GM12878 (cell line): ENCODE data around the gene GID4. TPM values are rescaled to one million over a fixed set of nuclear protein-coding genes. Genes with fewer than 3 reads are reported as not detected.
A peak's percentile ranks its signal among the peaks of the same experiment; 100 is the strongest.

Experiments
- ATF7 ChIP-seq: fragments of 450-650 bp; IDR thresholded peaks from 2 replicates; pipeline ENCODE4 v1.6.1; 2016; ENCODE audit warnings: low read depth, mild to moderate bottlenecking
- BHLHE40 ChIP-seq, 2 experiments: fragments of 450-650 bp in 1 of 2; IDR thresholded peaks; 2 replicates each; pipeline ENCODE4 v1.6.1; 2011 to 2017; ENCODE audit warnings: low read depth in 2 of 2, borderline replicate concordance in 1 of 2, improper control_type of control experiment in 1 of 2, low read length in 1 of 2, mild to moderate bottlenecking in 1 of 2
- E4F1 ChIP-seq: fragments of 450-650 bp; IDR thresholded peaks from 2 replicates; pipeline ENCODE4 v1.6.1; 2018; ENCODE audit warnings: borderline replicate concordance, mild to moderate bottlenecking; ENCODE audit not compliant: partially characterized antibody
- EGR1 ChIP-seq, 2 experiments: IDR thresholded peaks; 1 replicate in 1 of 2; 2 replicates in 1 of 2; pipeline ENCODE4 v1.6.1; 2011 to 2012; ENCODE audit warnings: low read depth in 2 of 2, low read length in 2 of 2, borderline replicate concordance in 1 of 2, mild to moderate bottlenecking in 1 of 2, moderate library complexity in 1 of 2
- ELK1 ChIP-seq: IDR thresholded peaks from 2 replicates; pipeline ENCODE4 v1.6.1; 2012; ENCODE audit warnings: low read depth, low read length, improper control_type of control experiment
- ESRRA ChIP-seq: IDR thresholded peaks from 2 replicates; pipeline ENCODE4 v1.6.1; 2012; ENCODE audit warnings: mild to moderate bottlenecking, low read length, improper control_type of control experiment
- GATAD2B ChIP-seq: fragments of 450-650 bp; conservative IDR thresholded peaks from 2 replicates; pipeline ENCODE4 v1.6.1; 2017; ENCODE audit warnings: low read depth, mild to moderate bottlenecking, moderate library complexity
- KLF5 ChIP-seq: fragments of 450-650 bp; IDR thresholded peaks from 2 replicates; pipeline ENCODE4 v1.6.1; 2014; ENCODE audit warnings: mild to moderate bottlenecking; ENCODE audit not compliant: partially characterized antibody
- NFYA ChIP-seq: IDR thresholded peaks from 2 replicates; pipeline ENCODE4 v1.6.1; 2011; ENCODE audit warnings: low read depth, mild to moderate bottlenecking, low read length, improper control_type of control experiment, borderline replicate concordance
- NR2C2 ChIP-seq: IDR thresholded peaks from 2 replicates; pipeline ENCODE4 v1.6.1; 2011; ENCODE audit warnings: borderline replicate concordance, low read depth; ENCODE audit not compliant: control insufficient read depth, insufficient read length
- NR2F1 ChIP-seq: fragments of 450-650 bp; conservative IDR thresholded peaks from 2 replicates; pipeline ENCODE4 v1.6.1; 2017; ENCODE audit warnings: mild to moderate bottlenecking
- PML ChIP-seq: IDR thresholded peaks from 2 replicates; pipeline ENCODE4 v1.6.1; 2012; ENCODE audit warnings: low read length, inconsistent platforms
- POLR2AphosphoS2 ChIP-seq: IDR thresholded peaks from 2 replicates; pipeline ENCODE4 v1.6.1; 2011; ENCODE audit warnings: low read depth, mild to moderate bottlenecking, low read length, improper control_type of control experiment, moderate library complexity
- SMAD1 ChIP-seq: fragments of 450-650 bp; IDR thresholded peaks from 2 replicates; pipeline ENCODE4 v1.6.1; 2018; ENCODE audit warnings: mild to moderate bottlenecking, low read depth; ENCODE audit not compliant: partially characterized antibody
- SP1 ChIP-seq: IDR thresholded peaks from one replicate; pipeline ENCODE4 v1.6.1; 2011; ENCODE audit warnings: low read depth, low read length
- SREBF2 ChIP-seq: IDR thresholded peaks from 2 replicates; pipeline ENCODE4 v1.6.1; 2012; ENCODE audit warnings: mild to moderate bottlenecking, low read length
- SUZ12 ChIP-seq: fragments of 200-600 bp; sonication (generic); IDR thresholded peaks from one replicate; pipeline ENCODE4 v1.6.1; 2018; ENCODE audit warnings: antibody characterized with exemption, mild to moderate bottlenecking; ENCODE audit not compliant: unreplicated experiment
- WRNIP1 ChIP-seq: IDR thresholded peaks from 2 replicates; pipeline ENCODE4 v1.6.1; 2011; ENCODE audit warnings: low read depth, low read length, improper control_type of control experiment, borderline replicate concordance
- ZNF24 ChIP-seq: fragments of 450-650 bp; IDR thresholded peaks from 2 replicates; pipeline ENCODE4 v1.6.1; 2017; ENCODE audit warnings: antibody characterized with exemption, mild to moderate bottlenecking
- polyA plus RNA-seq, 11 experiments: library from polyadenylated mRNA; depleted of rRNA in 4 of 11; unstranded in 6 of 11; stranded (reverse) in 5 of 11; fragments of >200 nt; fragmentation: Nextera tagmentation in 4 of 11; fragmentation: Illumina TruSeq in 1 of 11; extraction: Ambion mirVana in 4 of 11; extraction: Trizol in 1 of 11; gene quantifications; 1 replicate in 1 of 11; 2 replicates in 10 of 11; pipeline versions ENCODE4 v1.2.1 to v1.2.3, GENCODE V29; 2011 to 2016; ENCODE audit warnings: inconsistent platforms in 2 of 11, missing spikeins in 2 of 11, low read depth in 1 of 11
- total RNA-seq, 4 experiments: library from RNA; depleted of rRNA in 3 of 4; stranded (reverse); fragments of >200 nt in 3 of 4; fragmentation: Illumina TruSeq in 1 of 4; extraction: Trizol in 1 of 4; gene quantifications; 2 replicates each; pipeline versions ENCODE4 v1.2.1 to v1.2.3, GENCODE V29; 2013 to 2021
- TF ChIP-seq, protein P1 (sequence below): fragments of 150-350 bp; IDR thresholded peaks from 2 replicates; pipeline ENCODE4 v1.6.1; 2016; ENCODE audit warnings: low read depth, low read length
- TF ChIP-seq, protein P2 (sequence below), 3 experiments: IDR thresholded peaks in 2 of 3; conservative IDR thresholded peaks in 1 of 3; 2 replicates each; pipeline ENCODE4 v1.5.1; 2011; ENCODE audit warnings: low read depth in 3 of 3, low read length in 3 of 3, mild to moderate bottlenecking in 3 of 3, control low read depth in 2 of 3, moderate library complexity in 2 of 3, inconsistent platforms in 1 of 3, mixed read lengths in 1 of 3; ENCODE audit not compliant: control insufficient read depth in 2 of 3, insufficient read depth in 1 of 3; ENCODE audit errors: extremely low read depth in 1 of 3

The GID4 gene
- total and polyA plus RNA-seq, 10 of the 15 experiments (the other 5 are each of a cell fraction or from before 2014, with no cell fraction given): 0.93 to 7.3 (median 3.6) TPM

DNA sequence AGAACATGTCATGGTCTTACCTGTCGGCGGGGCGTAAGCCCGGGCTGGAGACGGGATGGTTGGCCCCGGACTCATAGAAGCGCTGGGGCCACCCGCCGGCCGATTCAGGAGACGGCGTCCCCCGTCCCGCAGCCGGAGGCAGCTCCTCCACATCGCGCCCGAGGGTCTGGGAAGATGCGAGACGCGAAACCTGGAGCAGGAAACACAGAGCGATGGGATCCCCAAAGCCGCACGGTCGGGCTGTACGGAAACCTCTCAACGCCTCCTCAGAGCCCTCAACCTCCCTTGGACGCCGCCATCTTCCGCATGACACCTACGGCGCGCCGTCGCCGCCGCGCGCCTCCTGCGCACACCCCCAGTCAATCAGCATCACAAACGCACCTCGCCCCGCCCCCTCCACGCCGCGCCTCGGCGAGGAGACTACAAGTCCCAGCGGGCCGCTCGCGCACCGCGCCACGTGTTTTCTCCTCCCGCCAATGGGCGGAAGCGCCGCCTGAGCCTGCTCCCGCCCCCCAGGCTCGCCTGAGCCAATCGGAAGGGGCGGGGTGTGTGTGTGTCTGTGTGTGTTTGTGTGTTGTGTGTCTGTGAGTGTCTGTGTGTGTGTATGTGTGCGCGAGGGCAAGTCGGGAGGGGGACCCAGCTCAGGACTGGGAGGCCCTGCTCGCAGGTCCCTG lies at the start of gene GID4, which contains the start of gene ATPAF2 (continued):
- TF ChIP-seq SMAD1 (no peak), GATAD2B (peak; percentile 74), ELK1 (0 out of 2 replicates have a peak, but pooled peaks have one; percentile 48), E4F1 (peak; percentile 70), NR2F1 (no peak), ATF7 (no peak), NR2C2 (no peak), SUZ12 (no peak), SREBF2 (no peak), WRNIP1 (no peak; the same call in 1 of the 2 replicates), ZNF24 (no peak), EGR1 (IDR thresholded peaks at IDR 0.05; ENCODE audit: borderline replicate concordance in 1 of 2, low read depth in 2 of 2, low read length in 2 of 2) (peak; percentile 54 to 79), KLF5 (peak; percentile 82), BHLHE40 (IDR thresholded peaks at IDR 0.05; ENCODE audit: borderline replicate concordance in 1 of 2, low read depth in 2 of 2, low read length in 1 of 2) (peak; percentile 51 to 69), SP1 (peak; percentile 98), POLR2AphosphoS2 (no peak), PML (no peak), NFYA (peak; percentile 59; the same call in 1 of the 2 replicates), ESRRA (no peak)
- TF ChIP-seq, protein P1, sequence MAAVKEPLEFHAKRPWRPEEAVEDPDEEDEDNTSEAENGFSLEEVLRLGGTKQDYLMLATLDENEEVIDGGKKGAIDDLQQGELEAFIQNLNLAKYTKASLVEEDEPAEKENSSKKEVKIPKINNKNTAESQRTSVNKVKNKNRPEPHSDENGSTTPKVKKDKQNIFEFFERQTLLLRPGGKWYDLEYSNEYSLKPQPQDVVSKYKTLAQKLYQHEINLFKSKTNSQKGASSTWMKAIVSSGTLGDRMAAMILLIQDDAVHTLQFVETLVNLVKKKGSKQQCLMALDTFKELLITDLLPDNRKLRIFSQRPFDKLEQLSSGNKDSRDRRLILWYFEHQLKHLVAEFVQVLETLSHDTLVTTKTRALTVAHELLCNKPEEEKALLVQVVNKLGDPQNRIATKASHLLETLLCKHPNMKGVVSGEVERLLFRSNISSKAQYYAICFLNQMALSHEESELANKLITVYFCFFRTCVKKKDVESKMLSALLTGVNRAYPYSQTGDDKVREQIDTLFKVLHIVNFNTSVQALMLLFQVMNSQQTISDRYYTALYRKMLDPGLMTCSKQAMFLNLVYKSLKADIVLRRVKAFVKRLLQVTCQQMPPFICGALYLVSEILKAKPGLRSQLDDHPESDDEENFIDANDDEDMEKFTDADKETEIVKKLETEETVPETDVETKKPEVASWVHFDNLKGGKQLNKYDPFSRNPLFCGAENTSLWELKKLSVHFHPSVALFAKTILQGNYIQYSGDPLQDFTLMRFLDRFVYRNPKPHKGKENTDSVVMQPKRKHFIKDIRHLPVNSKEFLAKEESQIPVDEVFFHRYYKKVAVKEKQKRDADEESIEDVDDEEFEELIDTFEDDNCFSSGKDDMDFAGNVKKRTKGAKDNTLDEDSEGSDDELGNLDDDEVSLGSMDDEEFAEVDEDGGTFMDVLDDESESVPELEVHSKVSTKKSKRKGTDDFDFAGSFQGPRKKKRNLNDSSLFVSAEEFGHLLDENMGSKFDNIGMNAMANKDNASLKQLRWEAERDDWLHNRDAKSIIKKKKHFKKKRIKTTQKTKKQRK: peak; percentile 25; the same call in 1 of the 2 replicates
- TF ChIP-seq, protein P2, sequence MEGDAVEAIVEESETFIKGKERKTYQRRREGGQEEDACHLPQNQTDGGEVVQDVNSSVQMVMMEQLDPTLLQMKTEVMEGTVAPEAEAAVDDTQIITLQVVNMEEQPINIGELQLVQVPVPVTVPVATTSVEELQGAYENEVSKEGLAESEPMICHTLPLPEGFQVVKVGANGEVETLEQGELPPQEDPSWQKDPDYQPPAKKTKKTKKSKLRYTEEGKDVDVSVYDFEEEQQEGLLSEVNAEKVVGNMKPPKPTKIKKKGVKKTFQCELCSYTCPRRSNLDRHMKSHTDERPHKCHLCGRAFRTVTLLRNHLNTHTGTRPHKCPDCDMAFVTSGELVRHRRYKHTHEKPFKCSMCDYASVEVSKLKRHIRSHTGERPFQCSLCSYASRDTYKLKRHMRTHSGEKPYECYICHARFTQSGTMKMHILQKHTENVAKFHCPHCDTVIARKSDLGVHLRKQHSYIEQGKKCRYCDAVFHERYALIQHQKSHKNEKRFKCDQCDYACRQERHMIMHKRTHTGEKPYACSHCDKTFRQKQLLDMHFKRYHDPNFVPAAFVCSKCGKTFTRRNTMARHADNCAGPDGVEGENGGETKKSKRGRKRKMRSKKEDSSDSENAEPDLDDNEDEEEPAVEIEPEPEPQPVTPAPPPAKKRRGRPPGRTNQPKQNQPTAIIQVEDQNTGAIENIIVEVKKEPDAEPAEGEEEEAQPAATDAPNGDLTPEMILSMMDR (IDR thresholded peaks at IDR 0.05 in 2 of 3, conservative IDR thresholded peaks at IDR 0.05 in 1 of 3; ENCODE audit: control insufficient read depth in 2 of 3, extremely low read depth in 1 of 3, insufficient read depth in 1 of 3, low read depth in 3 of 3, low read length in 3 of 3): no peak
